Stimulated activated CD4-positive, alpha-beta T cell treated with anti-CD3 and anti-CD28 coated beads, TNF-alpha, amount 100 ng/mL, for 24 hours (primary cell): ENCODE results near the gene SAP25.
A peak's percentile ranks its signal among the peaks of the same experiment; 100 is the strongest.
"Not testable (repeated sequence)": the region's sequence is repeated elsewhere in the genome, so short reads cannot be mapped to it uniquely, and the experiment has no call there.

Source experiments
- DNase-seq, 3 experiments: peaks; one replicate each; pipeline ENCODE4 v3.0.0-alpha.2; 2020; ENCODE audit warnings: low read depth in 3 of 3

The SAP25 gene

DNA sequence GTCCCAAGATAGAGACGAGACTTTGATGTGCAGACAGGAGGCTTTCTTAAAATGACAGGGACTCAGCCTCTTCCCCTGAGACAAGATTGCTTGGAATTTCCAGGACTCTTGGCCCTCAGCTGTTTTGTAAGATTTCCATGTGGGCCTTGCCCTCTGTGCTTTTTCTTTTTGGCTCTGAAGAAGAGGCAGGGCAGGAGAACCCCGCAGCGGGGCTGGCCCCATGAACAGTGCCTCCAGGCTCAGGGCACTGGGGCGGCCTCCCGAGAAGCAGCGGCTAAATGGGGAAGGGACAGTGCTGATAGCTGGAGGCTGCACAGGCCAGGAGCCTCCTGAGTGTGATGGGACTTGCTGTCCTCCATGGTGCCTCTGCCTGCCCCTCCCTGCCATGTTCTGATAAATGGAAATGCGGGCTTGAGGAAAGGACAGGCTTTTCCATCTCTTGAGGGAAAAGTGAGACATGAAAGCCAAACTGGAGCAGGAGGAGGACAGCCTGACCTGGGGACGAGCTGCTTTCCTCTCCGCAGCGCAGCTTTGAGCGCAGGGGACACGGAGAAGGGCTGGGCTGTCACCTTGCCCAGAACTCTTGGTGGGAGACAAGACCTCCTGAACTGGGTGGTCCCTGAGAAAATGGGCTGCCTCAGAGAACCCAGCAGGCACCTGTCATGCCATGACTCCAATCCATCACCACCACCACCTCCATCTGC, 12.1 kb downstream of the SAP25 start:
- no peak for DNase-seq

DNA sequence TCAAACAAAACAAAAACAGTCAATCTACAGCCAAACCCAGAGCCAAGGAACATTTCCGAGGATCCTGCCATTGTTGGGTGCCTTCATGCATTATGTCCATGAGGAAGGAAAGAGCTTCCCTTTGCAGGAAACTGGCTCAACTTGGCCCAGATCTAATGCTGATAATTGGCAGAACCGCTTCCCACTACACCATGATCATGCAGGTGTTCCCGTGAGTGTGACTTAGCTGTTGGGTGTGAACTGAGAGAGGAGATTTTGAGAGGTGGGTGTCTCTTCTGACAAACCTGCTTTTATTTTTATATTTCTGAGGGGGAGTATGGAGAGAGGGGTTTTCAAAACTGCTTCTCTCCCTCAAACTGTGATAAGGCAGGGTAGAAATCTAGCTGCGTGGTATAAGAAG, 14.6 kb downstream of the SAP25 start:
- DNase-seq = no peak

DNA sequence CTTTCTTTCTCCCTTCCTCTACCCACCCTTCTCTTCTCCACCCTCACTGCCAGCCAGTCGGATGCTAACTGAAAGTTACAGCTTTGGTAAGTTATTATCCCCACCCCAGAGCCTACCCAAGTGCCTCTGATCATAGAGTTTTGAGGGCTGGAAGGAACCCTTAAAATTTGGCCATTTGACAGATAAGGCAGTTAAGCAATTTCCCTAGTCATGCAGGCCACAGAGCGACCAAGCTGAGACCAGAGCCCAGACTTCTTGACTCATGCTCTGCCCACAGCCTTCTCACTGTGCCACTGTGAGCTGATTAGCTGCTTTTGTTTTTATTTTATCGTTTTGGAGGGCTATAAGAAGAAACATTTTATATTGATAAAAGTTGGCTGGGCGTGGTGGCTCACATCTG, 17.2 kb downstream of the SAP25 start:
- DNase-seq = no peak

GRCh38 chr7:100555701-100556100, 18.0 kb downstream of the SAP25 start:
- DNase-seq = no peak

DNA sequence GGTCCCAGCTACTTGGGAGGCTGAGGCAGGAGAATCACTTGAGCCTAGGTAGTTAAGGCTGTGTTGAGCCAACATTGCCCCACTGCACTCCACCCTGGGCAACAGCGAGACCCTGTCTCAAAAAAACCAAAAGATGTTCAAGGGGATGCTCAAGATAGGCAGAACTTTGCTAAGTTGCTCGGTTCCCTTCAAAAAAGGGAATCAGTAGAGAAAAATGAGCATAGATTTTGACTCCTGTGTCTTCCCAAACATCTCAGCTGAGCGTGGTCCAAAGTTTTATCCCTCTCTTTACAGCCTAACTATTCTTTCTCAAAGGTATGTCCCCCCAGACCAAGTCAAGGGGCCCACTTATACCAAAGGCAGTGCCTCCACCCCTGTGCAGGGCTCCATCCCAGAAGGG, 20.7 kb downstream of the SAP25 start:
- DNase-seq = no peak

DNA sequence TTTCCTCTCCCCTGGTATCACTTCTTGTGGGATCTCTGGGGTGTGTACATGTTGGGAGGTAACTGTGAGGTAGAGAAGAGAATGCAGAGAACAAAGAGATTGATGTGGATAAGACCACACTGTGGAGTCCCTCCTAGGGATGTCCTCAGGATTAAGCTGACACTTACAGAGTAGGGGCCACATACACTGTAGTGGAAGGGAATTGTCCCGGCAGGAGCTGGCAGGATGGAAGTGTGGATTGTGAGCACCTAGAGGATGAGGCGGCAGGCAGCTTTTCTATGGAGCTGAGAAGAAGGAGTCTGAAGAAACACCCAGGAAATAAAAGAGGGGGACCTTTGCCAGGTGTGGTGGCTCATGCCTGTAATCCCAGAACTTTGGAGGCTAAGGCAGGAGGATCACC, 21.2 kb downstream of the SAP25 start:
- no peak for DNase-seq

DNA sequence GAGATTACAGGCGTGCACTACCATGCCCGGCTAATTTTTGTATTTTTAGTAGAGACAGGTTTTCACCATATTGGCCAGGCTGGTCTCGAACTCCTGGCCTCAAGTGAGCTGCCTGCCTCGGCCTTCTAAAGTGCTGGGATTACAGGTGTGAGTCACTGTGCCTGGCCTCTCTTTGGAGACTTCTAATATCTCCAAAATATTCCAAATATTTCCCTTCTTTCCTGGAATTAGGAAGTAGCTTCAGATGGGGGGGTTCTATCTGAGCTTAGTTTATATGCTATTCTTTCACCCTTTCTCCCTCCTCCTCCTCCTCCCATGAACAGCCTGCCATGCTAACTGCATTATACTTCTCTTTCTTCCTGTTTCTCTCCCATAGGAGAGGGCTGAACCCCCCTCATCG, 25.3 kb downstream of the SAP25 start:
- DNase-seq = not testable (repeated sequence)

- no peak for DNase-seq
These were observed 25.8 kb downstream of the SAP25 start for GRCh38 chr7:100547872-100548271.

GRCh38 chr7:100546926-100547800, 26.5 kb downstream of the SAP25 start:
- DNase-seq = no peak

- DNase-seq = no peak
These were observed 27.4 kb downstream of the SAP25 start for GRCh38 chr7:100546129-100546925.

- DNase-seq = peak in 2 of 3 experiments; percentile 26 to 66
These were observed 28.2 kb downstream of the SAP25 start for GRCh38 chr7:100545360-100546128.

DNA sequence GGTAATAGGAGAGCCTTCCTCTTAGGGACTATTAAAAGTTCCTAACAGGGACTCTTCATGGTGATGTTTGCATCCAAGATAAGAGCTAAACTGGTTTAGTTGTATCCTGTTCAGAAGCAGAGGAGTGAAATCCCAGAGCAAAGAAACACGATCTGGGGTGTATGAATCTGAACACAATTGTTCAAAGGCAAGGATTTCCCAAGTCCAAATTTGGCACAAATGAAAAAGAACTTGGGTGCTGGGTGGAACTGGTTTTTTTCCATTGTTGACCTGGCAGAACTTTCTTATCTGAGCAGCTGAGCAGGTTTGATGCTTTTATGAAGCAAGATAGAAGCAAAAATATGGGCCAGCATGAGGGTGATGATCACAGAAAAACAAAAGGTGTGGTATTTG, 28.7 kb downstream of the SAP25 start:
- no peak for DNase-seq

DNA sequence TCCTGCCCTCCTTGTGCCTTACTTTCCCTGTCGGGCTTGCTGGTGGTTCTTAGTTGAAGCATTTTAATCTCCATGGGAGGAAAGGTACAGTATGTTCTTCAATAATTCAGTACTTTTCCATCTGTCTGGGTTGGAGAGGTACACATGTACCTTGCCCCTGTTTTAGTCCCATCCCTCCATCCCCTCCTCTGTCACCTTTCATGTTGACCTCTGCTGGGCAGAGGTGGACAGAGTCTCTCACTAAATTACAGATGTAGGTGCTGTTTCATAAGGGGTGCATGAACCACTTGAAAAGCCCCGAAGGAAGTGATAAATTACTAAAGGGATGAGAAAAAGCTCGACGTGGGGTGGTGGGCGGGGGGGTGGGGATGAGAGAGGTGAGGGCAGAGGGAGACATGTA, 29.3 kb downstream of the SAP25 start:
- DNase-seq = no peak

DNA sequence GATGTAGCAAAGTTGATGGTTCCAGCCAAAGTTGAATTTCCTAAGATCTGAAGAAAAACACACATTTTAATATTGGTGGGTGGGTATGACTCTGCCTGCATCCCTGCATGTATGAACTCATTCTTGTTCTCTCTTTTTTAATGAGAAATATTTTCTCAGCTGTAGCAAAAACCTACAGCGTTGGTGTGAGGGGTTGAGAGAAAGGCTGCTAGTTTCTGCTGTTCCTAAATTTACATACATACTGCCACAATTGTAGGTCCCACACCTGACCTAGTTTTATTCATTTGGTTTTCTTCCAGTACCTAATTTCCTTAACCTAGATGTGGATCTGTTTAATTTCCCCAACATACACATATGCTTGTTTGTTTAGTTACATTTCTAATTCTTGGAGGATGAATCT, 30.1 kb downstream of the SAP25 start:
- DNase-seq = no peak

DNA sequence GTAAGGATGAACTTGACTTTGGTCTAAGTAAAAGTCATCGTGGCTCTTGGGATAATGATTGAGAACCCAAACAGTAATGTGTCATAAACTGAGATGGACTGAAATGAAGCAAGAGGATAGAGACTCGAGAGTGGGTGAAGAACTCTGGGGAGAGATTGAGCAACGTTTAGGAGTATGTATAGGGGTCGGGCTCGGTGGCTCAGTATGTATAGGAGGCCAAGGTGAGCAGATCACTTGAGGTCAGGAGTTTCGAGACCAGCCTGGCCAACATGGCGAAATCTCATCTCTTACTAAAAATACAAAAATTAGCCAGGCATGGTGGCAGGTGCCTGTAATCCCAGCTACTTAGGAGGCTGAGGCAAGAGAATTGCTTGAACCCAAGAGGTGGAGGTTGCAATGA, 32.4 kb downstream of the SAP25 start:
- not testable (repeated sequence) for DNase-seq

- no peak for DNase-seq
These were observed 33.5 kb downstream of the SAP25 start for GRCh38 chr7:100540073-100540723.

DNA sequence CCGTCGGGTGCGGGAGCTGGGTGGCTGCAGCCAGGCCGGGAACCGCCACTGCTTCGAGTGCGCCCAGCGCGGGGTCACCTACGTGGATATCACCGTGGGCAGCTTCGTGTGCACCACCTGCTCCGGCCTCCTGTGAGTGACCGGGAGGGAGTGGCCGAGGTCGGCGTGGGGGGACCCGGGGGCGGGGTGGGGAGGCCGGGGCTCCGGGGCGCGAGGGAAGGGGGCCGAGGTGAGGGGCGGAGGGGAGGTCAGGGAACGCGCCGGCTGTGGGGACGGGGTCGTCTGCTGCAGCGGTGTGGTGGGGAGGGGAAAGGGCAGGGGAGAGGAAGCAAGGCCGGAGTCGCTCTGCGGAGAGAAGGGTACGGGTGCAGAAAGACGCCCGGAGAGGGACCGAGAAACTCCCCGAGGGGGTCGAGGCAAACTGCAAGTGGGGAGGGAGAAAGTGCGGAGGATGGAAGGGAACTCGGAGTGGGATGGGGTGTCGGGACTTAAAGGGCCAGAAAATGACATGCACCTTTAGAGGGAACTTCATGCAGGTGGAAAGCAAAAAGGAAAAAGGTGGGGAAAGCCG, 34.2 kb downstream of the SAP25 start:
- no peak for DNase-seq

- DNase-seq = peak; percentile 100
These were observed 34.9 kb downstream of the SAP25 start, which contains the start of gene AGFG2 for GRCh38 chr7:100538654-100539435. Gene AGFG2 (plus strand): TSS chr7:100539203. CDS start chr7:100539347, 144 bp downstream.

DNA sequence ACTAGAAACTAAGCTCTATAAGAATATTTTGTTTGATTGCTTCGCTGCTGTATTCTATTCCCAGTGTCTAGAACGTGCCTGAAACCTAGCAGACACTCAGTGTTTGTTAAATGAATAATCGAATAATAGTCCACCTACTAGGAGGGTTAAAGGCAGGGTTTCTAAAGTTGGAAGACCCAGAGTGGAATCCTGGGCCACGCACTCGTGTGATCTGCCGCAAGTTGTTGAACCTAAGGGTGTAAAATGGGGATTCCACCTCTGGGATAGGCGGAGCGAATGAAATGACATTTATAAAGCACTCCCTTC, 35.4 kb downstream of the SAP25 start:
- no peak for DNase-seq

- DNase-seq = not testable (repeated sequence)
These were observed 37.0 kb downstream of the SAP25 start for GRCh38 chr7:100536695-100537094.
